NCI-H82 treated with DMSO at 0.1 percent for 48 hours (cell line): ENCODE results near the gene MAP2K1.
"Not testable (repeated sequence)": the region's sequence is repeated elsewhere in the genome, so short reads cannot be mapped to it uniquely, and the experiment has no call there.

Experiments
- DNase-seq: peaks from one replicate; lab custom pipeline; 2025; ENCODE audit not compliant: unreplicated experiment; lab: John Stamatoyannopoulos, UW

MAP2K1 gene

DNA sequence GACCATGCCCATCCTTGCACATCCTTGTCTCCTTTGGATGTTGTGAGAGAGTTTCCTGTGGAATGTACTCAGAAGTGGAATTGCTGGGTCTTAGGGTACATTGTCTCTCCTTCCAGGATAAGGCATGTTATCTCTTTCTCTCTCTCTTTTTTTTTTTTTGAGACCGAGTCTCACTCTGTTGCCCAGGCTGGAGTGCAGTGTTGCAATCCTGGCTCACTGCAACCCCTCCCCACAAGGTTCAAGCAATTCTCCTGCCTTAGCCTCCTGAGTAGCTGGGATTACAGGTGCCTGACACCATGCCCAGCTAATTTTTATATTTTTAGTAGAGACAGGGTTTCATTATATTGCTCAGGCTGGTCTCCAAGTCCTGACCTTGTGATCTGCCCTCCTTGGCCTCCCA lies 6.3 kb downstream of the MAP2K1 start:
- not testable (repeated sequence) for DNase-seq

GRCh38 chr15:66394472-66394871 lies 7.8 kb downstream of the MAP2K1 start:
- no peak for DNase-seq

DNA sequence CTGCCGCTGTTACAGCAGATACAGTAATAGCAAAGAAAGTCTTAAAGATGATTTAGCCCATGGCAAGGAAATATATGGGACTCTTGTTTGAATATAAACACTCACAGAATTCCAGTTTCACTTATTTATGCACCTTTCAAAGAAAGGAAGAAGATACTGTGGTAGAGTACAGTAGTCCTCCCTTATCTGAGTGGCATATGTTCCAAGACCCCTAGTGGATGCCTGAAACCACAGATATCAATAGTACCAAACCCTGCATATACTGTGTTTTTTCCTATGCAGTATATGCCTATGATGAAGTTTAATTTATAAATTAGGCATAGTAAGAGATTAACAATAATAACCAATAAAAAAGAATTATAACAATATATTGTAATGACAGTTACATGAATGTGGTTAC lies 8.2 kb downstream of the MAP2K1 start:
- DNase-seq: no peak

GRCh38 chr15:66399276-66399675 lies 12.6 kb downstream of the MAP2K1 start:
- no peak for DNase-seq

GRCh38 chr15:66400351-66400774 lies 13.7 kb downstream of the MAP2K1 start:
- DNase-seq: no peak

DNA sequence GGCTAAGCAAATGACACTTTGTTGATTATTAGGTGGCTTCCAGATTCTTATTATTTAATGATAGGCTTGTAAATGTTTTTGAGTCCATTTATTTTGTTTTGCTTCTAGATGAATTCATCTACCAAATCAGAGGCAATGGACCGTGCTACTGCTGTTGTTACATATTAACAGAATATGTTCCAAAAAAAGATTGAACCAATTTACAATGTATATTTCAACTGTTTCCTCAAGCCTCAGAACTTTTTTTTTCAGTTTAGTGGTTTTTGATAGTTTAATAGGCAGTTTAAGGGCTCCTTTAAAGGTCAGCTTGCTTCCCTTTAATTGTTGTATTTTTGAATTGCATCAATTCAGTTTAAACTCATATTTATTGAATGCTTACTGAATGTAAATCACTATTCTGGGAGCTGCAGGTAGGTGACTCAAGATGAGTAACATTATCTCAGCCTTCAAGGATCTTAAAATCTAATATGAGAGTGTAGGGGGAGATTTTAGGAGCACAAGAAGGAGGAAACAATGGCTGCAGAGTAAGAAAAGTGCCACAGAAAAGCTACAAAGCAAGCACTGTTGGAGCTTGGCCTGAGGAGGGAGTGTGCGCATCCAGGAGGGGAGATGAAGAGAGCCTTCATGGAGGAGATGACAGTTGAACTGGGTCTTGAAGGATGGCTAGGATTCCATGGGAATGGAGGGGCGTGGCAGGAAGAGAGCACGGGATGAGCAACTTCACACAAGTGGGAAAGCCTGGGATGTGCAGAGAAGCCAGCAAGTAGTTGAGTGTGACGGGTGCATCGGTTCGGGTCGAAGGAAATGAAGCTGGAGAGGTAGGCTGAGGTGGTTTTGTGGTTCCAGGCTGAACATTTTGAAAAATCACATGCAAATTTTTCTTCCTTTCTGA lies 14.7 kb downstream of the MAP2K1 start:
- no peak for DNase-seq

- no peak for DNase-seq
These were observed 16.1 kb downstream of the MAP2K1 start for GRCh38 chr15:66402761-66403284.

DNA sequence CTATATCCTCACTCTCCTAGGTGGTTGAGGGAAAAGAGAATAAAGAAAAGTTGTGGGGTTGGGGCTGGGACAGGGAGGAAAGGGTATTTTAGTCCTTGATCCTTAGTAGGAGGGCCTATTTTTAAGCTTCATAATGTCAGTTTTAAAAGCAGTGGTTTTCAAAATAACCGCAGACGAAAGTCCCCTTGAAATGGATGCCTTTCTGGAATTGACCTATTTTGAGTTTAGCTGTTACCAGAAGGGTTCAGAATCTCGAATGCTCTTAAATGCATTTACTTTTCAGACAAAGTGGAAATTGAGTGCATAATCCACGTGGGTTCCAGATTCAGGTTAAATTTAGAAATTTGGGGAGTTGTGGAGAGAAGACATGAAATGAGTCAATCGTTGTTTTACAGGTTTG lies 16.6 kb downstream of the MAP2K1 start:
- no peak for DNase-seq

DNA sequence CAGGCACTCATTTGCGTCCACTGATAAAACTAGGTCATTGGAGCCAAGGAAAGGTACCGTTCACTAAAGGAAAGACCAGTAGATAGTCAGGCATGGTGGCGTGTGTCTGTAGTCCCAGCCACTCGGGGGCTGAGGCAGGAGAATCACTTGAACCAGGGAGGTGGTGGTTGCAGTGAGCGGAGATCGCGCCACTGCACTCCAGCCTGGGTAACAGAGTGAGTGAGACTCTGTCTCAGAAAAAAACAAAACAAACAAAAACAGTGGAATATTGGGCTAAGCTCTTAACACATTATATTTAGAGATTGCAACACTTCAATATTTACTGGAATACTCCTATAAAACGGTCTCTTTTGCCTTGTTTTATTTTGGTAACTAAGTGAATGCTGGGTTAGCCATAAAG lies 17.4 kb downstream of the MAP2K1 start:
- no peak for DNase-seq

- DNase-seq: no peak
These were observed 17.8 kb downstream of the MAP2K1 start for GRCh38 chr15:66404532-66404931.

- DNase-seq: no peak
These were observed 18.3 kb downstream of the MAP2K1 start for GRCh38 chr15:66405007-66405406.

GRCh38 chr15:66405615-66406014 lies 18.9 kb downstream of the MAP2K1 start:
- DNase-seq: no peak

- DNase-seq: no peak
These were observed 21.5 kb downstream of the MAP2K1 start for GRCh38 chr15:66408254-66408653.

GRCh38 chr15:66408675-66409282 lies 22.1 kb downstream of the MAP2K1 start:
- no peak for DNase-seq

- DNase-seq: no peak
These were observed 22.9 kb downstream of the MAP2K1 start for GRCh38 chr15:66409565-66410108.

DNA sequence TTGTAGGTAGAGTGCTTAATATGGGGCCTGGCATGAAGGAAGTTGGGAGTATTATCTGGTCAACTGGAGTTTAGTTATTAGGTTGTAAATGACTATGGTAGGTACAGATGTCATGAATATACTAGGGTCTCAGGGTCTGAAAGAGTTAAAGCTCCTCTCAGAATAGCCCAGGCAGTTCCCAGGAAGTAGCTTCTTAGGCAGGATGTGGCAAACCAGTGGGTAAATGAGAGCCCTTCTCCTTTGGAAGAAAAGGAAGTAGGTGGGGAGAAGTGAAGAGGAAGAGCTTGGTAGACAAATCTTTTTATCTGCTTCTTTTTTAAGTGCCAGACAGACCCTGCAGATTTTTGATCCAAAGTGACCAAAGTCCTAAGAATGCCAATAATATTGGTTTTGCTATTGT lies 24.5 kb downstream of the MAP2K1 start:
- DNase-seq: no peak

DNA sequence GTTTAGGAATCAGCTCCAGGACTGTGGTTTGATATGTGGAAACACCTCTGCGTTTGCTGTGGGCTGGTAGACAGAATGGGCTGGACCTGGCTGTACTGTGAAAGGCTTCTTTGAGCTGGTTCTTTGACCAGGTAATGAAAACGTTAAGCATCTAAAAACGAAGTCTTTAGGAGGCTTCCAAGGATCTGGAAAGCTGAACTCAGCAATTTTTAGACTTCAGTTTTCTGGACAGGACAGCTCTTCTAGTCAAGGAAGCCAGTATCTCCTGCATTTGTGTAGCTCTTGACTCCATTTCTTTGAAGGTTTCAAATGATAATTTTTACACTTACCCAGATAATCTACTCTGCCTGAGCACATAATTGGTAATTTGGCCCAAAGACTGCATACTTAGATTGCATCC lies 25.5 kb downstream of the MAP2K1 start:
- no peak for DNase-seq

- DNase-seq: no peak
These were observed 26.9 kb downstream of the MAP2K1 start for GRCh38 chr15:66413579-66413978.

DNA sequence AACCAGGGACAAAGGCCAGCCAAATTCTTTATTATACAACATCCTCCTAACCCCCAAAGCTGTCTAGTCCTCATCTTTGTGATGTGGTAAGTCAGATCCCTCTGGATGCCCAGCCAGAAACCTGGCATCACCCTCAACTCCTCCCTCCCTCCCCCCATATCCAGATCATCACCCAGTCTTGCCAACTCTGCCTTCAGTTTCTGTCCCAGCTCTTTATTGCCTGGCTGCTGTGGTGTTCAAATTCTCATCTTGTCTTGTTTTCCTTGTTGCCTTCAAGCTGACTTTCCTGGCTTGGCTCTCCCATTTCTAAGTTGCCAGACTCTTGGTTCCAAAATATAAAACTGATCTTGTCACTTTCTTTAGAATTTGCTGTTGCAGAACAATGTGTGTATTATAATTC lies 28.6 kb downstream of the MAP2K1 start:
- DNase-seq: no peak

DNA sequence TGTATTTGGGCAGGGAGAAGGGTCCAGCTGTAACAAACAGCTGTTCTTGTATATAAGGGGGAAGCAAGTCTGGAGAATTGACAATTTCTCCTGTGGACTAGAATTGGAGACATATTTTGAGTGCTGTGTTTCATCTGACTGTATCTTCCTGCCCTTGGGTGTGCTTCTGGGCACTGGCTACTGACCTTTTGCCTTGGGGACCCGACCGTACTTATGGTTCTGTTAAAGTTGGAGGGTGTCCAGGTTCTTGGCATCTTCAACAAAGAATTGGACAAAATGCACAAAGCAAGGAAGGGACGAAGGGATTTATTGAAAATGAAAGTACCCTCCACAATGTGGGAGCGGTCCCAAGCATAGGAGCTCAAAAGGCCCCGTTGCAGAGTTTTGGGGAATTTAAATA lies 31.0 kb downstream of the MAP2K1 start:
- DNase-seq: no peak

- DNase-seq: no peak
These were observed 32.8 kb downstream of the MAP2K1 start for GRCh38 chr15:66419471-66419870.

- DNase-seq: no peak
These were observed 35.6 kb downstream of the MAP2K1 start for GRCh38 chr15:66422347-66422746.
